Glomerular endothelial cell (primary cell): ENCODE measurements around the gene MED19. TPM values are rescaled to one million over a fixed set of nuclear protein-coding genes. Genes with fewer than 3 reads are reported as not detected.
"Not testable (repeated sequence)": the region's sequence is repeated elsewhere in the genome, so short reads cannot be mapped to it uniquely, and the experiment has no call there.

Experiments
- DNase-seq: peaks from one replicate; pipeline ENCODE4 v3.0.0-alpha.2; 2011; ENCODE audit warnings: low read depth, low spot score; ENCODE audit errors: extremely low read depth
- total RNA-seq: library from RNA; depleted of rRNA; stranded (reverse); fragments of >200 nt; gene quantifications from 2 replicates; pipeline ENCODE4 v1.2.3, GENCODE V29; 2015

MED19 gene, protein sequence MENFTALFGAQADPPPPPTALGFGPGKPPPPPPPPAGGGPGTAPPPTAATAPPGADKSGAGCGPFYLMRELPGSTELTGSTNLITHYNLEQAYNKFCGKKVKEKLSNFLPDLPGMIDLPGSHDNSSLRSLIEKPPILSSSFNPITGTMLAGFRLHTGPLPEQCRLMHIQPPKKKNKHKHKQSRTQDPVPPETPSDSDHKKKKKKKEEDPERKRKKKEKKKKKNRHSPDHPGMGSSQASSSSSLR
- total RNA-seq = 33.8 and 43.2 TPM in 2 replicates

DNA sequence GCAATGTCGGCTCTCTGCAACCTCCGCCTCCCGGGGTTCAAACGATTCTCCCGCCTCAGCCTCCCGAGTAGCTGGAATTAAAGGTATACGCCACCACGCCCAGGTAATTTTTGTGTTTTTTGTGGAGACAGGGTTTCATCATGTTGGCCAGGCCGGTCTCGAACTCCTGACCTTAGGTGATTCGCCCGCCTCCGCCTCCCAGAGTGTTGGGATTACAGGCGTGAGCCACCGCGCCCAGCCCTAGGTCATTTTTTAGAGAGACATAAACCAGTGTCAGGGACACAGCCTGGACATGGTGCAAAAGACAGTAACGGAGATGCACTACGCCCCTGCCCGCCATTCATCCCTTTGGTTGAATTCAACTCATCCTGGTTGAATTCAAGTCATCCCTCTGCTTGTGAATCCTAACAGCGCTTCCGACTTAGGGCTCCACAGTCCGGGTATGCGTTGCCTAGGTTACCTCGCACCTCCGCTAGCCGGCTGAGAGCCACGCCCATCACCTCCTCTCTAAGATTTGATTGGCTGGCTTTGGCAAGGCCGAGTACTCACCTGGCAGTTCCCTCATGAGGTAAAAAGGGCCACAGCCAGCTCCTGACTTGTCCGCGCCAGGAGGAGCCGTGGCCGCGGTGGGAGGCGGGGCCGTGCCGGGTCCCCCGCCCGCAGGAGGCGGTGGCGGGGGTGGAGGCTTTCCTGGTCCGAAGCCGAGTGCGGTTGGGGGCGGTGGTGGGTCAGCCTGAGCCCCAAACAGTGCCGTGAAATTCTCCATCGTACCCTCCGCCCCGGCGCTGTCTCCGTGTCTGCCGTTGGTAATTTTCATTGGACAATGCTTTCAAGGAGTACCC is at the start of gene MED19:
TSS of gene MED19 (minus strand) at position 802 of the 842 bp plus-strand sequence. CDS start at position 766, 36 bp downstream.
- peak; percentile 20 for DNase-seq

DNA sequence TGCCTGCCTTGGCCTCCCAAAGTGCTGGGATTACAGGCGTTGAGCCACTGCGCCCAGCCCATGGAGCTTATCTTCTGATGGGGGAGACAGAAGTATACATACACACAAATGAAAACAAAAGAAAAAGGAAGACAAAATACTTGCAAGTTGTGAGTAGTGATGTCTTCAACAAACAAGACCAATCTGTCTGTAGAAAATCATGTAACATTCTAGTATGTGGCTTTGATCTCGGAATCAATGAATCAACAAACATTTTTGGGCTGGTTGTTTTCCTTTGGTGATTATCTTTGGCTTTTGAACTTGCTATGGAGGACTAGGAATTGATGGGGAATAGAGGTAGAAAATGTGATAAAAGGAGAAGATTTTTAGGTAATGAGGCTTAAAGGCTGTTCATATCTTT is 46.2 kb upstream of the MED19 start:
- no peak for DNase-seq

DNA sequence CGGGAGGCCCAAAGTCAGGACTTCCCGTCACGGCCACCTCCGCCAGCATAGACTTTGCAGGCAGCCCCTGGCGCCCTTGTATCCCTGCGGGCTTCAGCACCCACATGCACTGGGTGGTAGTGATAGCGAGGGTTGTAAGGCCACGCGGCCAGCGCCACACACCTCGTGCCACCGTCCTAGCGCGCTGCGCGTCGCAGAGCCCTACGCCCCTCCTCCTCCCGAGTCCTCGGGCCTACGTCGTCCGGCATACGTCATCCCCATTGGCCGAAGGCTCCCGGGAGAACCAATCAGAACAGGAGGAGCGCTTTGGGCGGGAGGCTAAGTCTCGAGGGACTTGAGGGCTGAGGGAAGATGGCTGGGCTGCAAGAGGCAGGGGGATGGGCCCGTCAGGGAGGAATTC is 40.9 kb upstream of the MED19 start:
- no peak for DNase-seq

DNA sequence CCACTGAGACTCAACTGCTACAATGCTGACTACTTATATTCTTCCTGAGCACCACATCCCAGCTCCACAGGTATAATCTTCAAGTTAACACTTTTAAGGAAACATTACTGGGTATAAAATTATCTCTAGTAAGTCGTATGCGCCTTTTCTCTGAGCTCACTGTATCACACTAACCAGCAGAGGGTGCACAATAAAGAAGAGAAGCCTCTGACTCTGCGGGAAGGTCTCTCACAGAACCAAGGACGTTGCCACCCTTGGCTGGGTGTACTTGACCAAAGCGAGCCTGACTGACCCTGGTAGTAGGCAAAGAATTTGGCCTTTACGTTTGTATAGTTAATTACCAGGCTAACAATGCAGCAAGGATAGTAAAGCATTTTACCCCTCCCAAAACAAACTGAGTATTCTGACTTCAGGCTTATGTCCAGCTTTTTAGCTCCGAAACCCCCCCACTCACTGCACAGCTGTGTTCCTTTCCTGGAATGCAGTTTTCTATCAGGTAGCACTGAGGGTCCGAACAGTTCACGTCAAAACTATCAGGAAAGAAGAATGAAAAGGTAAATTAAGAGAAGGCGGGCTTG is 39.8 kb upstream of the MED19 start, which contains the start of gene BTBD18:
TSS of gene BTBD18 (minus strand) at position 144 of the 578 bp plus-strand sequence. CDS start 631 bp downstream, outside the sequence.
- no peak for DNase-seq

DNA sequence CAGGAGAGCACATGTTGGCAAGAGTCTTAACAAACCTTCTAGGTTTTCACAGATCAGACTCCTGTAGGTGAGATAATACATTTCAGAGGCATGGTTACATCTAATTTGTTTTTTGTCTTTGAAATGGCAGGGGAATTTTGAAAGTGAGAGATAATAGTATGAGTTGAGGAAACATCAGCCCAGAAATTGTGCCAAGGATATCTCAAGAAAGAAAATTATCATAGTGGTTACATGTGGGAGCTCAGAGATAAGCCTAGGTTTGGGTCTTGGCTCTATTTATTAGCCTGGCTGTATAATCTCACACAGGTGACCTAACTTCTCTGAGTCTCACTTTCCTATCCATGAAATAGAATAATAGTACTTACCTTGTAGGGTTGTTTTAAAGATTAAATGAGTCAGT is 39.2 kb upstream of the MED19 start:
- DNase-seq = no peak

DNA sequence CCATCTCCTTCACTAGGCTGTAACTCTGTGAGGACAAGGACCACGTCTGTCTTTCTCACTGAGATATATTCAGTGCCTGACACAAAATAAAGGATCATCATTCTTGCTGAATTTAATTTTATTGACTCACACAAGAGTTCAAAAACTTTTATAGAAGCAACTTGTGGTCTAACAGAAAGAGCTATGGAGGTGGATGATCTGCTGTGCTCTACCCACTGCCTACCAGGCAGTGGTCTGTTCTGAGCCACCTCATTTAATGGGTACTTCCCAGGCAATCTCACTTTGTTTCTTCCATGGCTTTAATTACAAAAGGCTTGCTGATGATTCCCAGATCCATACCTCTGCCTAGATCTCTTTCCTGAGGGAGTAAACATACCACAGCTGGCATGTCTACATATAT is 34.9 kb upstream of the MED19 start:
- no peak for DNase-seq

DNA sequence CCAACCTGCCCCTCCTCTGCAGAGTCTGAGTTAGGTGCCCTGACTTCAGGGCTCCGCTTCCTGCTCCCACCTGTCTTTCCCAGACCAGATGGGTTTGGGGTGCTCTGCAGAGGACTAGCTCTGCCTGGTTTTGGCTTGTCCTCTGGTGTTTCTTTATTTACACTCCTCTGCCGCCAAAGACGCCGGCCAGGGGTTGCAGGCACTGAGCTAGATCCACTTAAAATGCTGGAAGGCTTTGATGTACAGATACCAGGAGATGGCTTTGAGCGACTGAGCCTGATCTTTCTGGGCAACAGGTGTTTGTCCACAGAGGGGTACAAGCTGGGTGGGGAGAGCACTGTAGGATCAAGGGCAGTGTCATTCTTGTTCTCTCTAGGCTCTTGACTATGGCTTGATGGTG is 33.2 kb upstream of the MED19 start:
- DNase-seq = no peak

DNA sequence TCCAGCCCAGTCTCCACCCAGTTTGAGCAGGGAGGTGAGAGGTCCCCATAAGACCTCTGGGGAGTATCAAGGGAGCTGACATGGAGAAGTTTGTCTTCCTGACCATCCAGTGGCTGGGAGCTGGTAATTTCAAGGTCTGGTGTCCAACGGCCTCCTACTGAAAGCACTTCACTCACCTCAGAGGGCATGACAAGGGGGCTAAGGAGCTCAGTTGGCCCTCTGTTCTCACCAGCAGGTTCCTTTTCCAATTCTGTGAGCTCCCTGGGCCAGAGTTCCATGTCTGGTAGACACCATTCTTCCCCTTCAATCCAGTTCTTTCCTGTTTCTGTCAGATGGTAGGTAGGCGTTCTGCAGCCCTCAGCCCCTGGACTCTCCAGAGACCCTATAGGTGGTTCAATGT is 32.3 kb upstream of the MED19 start:
- DNase-seq = no peak

DNA sequence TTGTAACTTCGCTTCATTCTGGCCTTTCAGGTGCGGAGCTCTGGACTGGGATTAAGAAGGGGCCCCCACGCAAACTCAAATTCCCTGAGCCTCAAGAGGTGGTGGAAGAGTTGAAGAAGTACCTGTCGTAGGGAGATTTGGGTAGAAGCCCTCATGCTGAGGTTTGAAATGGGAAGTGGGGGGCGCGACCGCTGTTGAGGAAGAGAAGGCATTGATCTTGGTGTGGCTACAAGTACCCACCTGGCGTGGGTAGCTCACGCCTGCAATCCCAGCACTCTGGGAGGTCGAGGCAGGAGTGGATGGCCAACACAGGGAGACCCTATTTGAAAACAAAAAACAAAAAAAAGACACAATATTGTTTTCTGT is 30.1 kb upstream of the MED19 start:
- DNase-seq = no peak

DNA sequence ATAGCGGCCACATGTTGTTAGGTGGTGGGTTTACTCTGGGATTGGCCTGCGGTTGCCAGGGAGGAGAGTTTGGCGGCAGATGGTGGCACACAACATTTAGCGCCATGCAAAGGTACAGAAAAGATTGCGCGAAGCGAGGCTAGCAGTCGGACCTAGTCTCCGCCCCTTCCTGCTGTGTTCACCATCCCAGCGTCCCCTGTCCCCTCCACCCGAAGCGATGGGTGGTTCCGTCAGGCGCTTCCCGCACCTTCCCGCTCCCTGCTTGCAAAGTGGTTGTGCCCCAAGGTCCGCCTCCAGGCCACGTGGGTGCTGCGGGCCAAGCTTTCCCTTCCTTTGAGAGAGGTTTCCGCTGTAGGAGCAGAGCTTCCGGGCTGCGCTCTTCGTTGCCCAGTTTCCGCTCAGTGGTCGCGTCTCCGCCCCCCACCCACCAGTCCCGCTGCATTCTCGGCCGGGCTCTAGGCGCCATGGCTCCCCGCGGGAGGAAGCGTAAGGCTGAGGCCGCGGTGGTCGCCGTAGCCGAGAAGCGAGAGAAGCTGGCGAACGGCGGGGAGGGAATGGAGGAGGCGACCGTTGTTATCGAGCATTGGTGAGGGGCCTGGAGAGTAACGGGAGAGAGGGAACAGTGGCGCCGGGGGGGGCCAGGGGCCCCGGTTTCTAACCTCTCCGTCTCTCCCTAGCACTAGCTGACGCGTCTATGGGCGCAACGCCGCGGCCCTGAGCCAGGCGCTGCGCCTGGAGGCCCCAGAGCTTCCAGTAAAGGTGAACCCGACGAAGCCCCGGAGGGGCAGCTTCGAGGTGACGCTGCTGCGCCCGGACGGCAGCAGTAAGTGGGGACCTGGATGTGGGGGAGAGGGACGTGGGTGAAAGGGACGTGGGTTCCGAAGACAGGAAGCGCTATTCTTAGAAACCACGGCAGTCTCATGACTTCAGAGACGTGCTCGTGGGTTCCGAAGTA is 29.4 kb upstream of the MED19 start, which contains the start of gene SELENOH:
TSS of gene SELENOH (plus strand) at position 360 of the 955 bp plus-strand sequence. CDS start at position 465, 105 bp downstream.
- DNase-seq = peak; percentile 79

DNA sequence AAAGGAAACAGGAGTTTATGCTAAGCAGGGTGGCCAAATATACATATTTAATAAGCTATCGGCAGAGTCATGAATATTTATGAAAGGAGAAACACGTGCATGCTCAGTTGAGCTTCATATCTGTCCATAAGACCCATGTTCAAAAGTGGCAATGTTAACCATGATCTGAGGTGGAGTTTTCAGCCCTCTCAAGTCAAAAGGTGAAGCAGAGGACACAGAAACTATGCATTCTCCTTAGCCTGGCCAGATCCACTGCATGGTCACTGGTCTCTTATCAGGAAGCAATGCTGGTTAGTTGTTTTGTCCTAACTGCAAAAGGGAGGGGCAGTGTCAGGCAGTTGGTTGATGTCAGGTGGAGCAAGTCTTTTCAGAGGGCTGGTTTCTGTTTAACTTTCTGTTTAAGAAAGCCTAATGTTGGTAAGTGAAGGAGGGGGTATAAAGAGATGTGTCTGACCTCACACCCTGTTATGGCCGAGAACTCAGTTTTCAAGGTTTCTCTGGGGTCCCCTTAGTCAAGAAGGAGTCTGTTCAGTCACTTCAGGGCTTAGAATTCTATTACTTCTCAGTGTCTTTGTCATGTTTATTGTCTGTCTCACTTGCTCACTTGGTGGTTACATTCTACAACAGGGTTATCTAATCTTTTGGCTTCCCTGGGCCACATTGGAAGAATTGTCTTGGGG is 23.7 kb upstream of the MED19 start:
- DNase-seq = no peak

DNA sequence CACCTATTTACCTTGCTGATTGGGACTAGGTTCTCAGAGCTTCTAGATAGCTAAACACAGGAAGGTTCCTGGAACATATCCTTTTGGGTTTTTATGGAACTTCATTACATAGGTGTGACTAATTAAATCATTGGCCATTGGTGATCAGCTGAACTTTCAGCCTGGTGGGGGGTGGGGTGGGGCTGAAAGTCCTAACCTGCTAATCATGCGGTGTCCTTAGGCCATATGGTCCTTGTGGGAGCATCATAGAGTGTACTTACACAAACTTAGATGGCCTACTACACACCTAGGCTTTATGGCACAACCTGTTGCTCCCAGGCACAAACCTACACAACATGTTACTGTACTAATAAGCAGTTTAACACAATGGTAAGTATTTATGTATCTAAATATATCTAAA is 20.6 kb upstream of the MED19 start:
- no peak for DNase-seq

DNA sequence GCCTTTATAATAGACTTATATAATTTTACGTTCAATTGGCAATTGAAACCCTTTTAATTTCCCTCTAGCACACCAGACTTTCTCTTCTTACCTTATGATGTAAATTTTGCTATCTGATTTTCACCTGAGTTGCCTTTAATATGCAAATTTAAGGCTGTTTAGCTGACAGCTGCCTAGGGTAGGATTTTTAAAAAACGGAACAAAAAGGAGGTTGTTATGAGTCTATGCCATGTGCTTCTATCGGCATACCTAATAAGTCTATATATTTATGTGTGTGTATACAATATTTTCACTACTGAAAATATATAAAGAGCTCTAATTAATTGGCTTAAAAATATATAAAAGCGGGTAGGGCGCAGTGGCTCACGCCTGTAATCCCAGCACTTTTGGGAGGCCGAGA is 17.5 kb upstream of the MED19 start:
- no peak for DNase-seq

DNA sequence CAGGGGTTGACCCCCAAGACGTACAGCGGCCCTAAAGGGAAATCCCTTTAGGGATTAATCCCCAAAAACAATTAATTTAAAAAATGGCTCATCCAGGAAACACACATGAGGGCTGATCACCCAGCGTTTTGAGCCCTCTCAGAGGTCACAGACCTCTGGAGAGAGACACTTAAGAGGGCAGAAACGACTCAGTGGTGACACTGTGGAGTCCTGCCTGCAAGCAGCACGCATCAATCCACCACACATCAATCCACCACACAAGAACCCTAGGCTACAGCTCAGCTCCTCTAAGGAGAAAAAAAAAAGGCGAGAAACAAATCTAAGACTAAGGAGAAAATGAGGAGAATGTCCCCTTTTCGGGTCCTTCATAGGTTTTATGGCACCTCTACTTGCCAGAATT is 16.8 kb upstream of the MED19 start:
- DNase-seq = no peak

DNA sequence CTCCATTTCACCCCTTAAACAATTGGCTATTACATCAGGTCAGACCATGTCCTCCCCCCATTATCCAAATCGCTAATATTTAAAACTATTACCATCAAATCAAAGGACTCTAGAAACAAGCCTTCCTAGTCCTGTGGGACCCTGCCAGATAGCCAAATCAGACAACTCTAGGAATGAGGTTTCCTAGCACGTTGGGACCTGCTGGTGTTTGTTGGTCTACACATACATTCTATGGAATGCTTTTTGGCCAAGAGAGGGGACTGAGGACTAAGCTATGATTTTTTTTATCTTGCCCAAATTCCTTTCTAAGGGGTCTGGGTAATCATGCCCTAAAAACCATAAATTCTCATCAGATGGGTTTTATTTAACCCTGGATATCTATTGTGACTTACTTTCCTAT is 15.2 kb upstream of the MED19 start:
- no peak for DNase-seq

DNA sequence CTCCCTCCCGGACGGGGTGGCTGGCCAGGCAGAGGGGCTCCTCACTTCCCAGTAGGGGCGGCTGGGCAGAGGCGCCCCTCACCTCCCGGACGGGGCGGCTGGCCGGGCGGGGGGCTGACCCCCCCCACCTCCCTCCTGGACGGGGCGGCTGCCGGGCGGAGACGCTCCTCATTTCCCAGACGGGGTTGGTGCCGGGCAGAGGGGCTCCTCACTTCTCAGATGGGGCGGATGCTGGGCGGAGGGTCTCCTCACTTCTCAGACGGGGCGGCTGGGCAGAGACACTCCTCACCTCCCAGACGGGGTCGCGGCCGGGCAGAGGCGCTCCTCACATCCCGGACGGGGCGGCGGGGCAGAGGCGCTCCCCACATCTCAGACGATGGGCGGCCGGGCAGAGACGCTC is 4.7 kb upstream of the MED19 start:
- not testable (repeated sequence) for DNase-seq

DNA sequence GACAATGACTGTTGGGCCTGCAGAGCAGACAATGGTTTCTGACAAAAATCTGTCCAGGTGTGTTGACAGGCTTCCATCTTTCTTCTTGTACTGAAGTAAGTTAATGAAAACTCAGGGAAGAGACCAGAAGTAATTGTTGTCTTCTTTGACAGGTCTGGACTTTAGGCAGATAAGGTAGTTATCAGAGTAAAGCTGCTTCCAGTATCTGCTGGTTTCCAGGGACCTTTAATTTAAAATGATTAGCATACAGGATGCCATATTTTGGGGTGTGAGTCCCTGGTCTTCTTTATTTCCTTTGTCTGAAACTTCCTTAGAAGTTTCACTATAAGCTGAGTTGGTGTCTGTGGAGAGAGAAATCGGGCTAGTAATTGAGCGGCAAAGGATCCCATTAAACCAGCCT is 1.8 kb upstream of the MED19 start:
- no peak for DNase-seq

DNA sequence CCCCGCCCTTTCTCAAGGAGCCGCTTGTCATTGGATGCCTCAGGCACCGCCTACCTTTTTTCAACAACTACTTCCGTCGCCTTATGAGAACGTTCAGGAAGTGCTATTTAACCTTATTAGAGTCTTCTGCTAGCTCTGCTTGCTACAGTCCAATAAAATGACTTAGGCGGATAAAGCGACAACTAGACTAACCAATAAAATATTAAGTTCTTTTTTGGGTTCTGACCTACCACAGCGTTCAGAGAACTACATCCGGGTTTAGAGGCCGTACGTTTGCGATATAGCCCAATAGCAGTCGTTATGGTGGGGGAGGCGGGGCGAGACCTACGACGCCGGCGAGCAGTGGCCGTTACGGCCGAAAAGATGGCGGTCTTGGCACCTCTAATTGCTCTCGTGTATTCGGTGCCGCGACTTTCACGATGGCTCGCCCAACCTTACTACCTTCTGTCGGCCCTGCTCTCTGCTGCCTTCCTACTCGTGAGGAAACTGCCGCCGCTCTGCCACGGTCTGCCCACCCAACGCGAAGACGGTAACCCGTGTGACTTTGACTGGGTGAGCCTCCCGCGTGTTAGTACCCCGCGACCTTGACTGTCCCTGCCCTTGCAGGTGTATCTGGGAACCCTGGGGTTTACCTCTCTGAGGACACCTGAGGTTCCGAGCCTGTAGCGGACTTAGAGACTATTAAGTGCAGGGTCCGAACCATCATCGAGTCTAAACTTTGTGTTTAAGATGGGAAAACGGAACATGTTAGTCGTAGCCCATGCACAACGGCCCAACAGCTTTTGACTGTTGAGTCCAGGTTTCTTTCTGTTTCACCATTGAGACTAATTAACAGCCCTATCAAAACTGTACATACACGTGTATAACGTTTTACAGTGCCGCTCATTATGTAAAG is 488 bp upstream of the MED19 start, which contains the start of gene TMX2:
TSS of gene TMX2 (plus strand) at position 338 of the 895 bp plus-strand sequence. CDS start at position 364, 26 bp downstream.
- peak; percentile 99 for DNase-seq
